SHP77 treated with DMSO at 0.1 percent for 48 hours (cell line): Measurements from ENCODE around the gene PCSK5.

Source experiments
- DNase-seq: peaks from one replicate; lab custom pipeline; 2025; lab: John Stamatoyannopoulos, UW

Gene PCSK5

GRCh38 chr9:76138360-76138759, 247.9 kb downstream of the PCSK5 start:
- DNase-seq: no peak

DNA sequence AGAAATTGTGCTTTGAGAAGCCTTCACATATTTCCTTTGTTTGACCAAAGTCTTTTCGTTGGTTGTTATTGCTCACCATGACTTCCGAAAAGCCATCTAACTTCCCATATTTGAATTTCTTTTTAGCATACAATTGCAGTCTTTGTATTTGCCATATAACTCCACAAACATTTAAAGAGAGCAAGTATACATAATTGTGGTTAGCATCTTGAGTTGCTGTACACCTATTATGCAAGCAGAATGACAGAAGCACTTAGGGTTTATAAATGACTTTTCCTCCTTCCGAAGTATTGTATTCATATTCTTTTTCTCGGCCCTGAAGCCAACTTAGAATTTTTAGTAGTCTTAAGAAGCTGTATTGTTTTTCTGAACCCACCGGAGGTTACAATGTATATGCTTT, 253.4 kb downstream of the PCSK5 start:
- no peak for DNase-seq

DNA sequence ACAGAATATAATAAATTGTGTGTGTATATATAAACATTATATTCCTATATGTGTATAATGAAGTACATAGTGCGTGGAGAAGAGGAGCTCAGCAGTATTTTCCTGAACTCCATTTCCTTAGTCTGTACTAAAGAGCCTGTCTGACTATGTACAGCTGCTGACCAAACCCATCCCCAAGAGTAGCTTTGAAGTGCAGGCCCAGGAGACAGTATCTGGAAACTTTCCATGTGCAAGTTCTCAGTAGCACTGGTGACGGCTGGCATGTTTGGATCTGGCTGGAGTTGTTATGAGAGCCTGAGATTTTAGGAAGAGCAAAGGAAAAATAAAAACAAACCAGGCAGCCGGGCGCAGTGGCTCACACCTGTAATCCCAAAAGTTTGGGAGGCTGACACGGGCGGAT, 259.5 kb downstream of the PCSK5 start:
- no peak for DNase-seq

- no peak for DNase-seq
Observed at GRCh38 chr9:76151267-76151666, 260.8 kb downstream of the PCSK5 start.

DNA sequence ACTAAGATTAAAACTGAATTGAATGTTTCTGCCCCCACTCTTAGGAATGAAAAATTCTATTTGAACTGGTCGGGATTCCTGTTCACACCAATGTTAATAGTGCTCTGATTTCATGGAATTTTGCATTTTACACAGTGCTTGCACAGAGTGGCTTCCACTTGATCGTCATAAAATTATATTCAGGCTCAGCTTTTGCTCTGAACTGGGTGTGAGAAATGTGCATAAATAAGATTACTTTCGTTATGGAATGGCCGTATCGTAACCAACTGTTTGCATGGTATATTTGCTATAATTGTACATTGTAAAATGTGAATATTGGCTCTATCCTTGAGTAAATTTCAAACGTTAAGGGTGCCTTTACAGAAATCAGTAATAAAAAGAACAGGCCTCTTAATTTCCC, 262.9 kb downstream of the PCSK5 start:
- DNase-seq: no peak

- no peak for DNase-seq
Observed at GRCh38 chr9:76153902-76154629, 263.6 kb downstream of the PCSK5 start.

- DNase-seq: no peak
Observed at GRCh38 chr9:76155361-76155760, 264.9 kb downstream of the PCSK5 start.

DNA sequence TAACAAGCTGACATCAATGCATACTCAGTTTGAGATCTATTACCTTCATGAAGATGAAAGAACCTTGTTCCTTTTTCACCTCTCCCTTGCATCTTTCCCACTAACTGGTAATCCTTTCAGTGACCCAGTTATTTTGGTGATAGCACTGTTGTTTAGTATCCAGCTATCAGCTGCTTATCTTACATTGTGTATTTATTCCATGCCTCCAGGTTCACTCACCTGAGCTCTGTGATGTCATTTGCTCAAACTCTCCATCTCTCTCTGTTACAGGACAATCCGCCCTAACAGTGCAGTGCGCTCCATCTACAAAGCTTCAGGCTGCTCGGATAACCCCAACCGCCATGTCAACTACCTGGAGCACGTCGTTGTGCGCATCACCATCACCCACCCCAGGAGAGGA, 268.2 kb downstream of the PCSK5 start:
- DNase-seq: no peak

GRCh38 chr9:76159293-76159926, 268.9 kb downstream of the PCSK5 start:
- DNase-seq: no peak

DNA sequence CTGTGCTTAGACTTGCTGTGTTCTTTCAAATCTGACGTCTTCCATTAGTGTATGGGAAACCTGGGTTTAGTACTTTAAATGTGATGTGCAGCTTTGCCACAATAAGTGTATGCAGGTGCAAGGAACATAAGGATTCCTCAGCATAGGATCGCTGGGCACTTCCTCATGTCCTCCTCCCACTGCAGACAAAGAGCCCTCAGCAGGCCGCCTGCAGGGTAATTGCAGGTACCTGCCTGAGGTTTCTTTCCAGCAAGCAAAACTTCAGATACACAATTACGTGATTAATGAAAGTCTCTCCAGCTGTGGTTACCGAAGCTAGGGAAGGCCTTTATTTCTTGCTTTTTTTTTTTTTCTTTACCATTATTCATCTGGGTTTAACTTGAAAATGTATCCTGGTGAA, 270.6 kb downstream of the PCSK5 start:
- no peak for DNase-seq

- DNase-seq: no peak
Observed at GRCh38 chr9:76161541-76161940, 271.1 kb downstream of the PCSK5 start.

GRCh38 chr9:76162086-76162730, 271.7 kb downstream of the PCSK5 start:
- DNase-seq: no peak

- DNase-seq: no peak
Observed at GRCh38 chr9:76162751-76163500, 272.5 kb downstream of the PCSK5 start.

DNA sequence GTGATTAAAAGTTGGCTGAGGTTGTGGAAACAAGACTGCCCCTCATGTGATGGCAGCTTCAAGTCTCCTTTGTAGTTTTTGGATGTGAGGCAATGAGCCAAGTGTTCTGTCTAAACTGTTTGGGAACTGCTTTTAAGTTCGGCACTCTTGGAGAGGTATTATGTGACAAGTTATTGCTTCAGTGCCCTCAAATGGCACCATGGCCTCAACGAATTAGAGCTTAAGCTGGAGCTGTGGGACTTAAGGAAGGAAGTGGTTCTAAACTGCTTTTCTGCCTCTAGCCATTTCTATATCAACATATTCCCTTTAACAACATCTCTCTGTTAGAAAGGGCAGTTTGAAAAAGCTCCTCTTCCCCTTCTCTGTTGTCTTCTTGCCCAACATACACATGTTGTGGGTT, 276.1 kb downstream of the PCSK5 start:
- DNase-seq: no peak

- no peak for DNase-seq
Observed at GRCh38 chr9:76176171-76176570, 285.7 kb downstream of the PCSK5 start.

DNA sequence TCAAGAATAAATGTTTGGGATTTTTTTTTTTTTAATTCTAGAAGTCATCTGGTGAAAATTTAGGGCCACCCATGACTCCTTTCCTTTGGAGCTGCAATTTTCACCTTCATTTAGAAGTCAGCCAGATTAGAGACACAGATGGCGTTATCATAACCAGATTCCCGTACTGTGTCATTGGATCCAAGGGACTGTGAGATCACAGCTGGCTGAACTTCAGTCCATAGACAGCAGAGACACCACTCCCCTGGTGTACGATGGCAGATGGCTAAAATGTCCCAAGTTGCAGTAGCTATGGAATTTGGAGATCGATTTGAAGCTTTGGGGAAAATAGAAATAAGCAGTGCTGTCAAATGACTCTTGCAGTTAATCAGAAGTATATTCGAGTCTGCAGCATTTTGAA, 287.5 kb downstream of the PCSK5 start:
- DNase-seq: no peak

- no peak for DNase-seq
Observed at GRCh38 chr9:76180541-76180940, 290.1 kb downstream of the PCSK5 start.

- DNase-seq: no peak
Observed at GRCh38 chr9:76181020-76181641, 290.7 kb downstream of the PCSK5 start.

- no peak for DNase-seq
Observed at GRCh38 chr9:76181781-76182180, 291.3 kb downstream of the PCSK5 start.

- DNase-seq: no peak
Observed at GRCh38 chr9:76185432-76185831, 295.0 kb downstream of the PCSK5 start.

GRCh38 chr9:76188286-76188685, 297.8 kb downstream of the PCSK5 start:
- no peak for DNase-seq

GRCh38 chr9:76188905-76189304, 298.4 kb downstream of the PCSK5 start:
- no peak for DNase-seq
